ENCODE measurements around the gene FBXO27. TPM values are rescaled to one million over a fixed set of nuclear protein-coding genes. Genes with fewer than 3 reads are reported as not detected.

FBXO27 gene
- total and polyA plus RNA-seq, 2 of the 4 experiments (the other 2 are of a cell fraction), result 0.18 to 0.50 TPM

- no peak overlapping the region for H3K9ac ChIP-seq (ENCODE audit: low read depth, low read length)
- no peak overlapping the region for H2BK120ac ChIP-seq (ENCODE audit: low read depth, low read length)
- dilution Hi-C loops (cut with HindIII; ENCODE audit: low sequenced_read_pairs, unreplicated experiment) (no loop called here), in situ Hi-C loops (cut with MboI; ENCODE audit: low sequenced_read_pairs) (no loop called here), intact Hi-C loops (cut with micrococcal nuclease) (no loop called here)
- no peaks in the 10 kb centered on the region for H4K20me1 ChIP-seq (ENCODE audit: insufficient read depth, low read length)
- H3K4me2 ChIP-seq (ENCODE audit: low read depth, low read length), result no peak overlapping the region
- H3K14ac ChIP-seq (replicated peaks; ENCODE audit: low read depth, low read length), result no peak overlapping the region
- DNase-seq, result no peak
- H2AK9ac ChIP-seq (replicated peaks; ENCODE audit: low read depth, low read length, poor library complexity), result no peak overlapping the region
- no peak overlapping the region for H4K8ac ChIP-seq (ENCODE audit: low read depth in 2 of 2, low read length in 2 of 2)
- no peaks in the 10 kb centered on the region for H3K9me1 ChIP-seq (ENCODE audit: insufficient read depth, low read length)
- peaks cover 20% of the 10 kb centered on the region for H3K27me3 ChIP-seq (ENCODE audit: control insufficient read depth, insufficient read depth, low read length)
- no peak overlapping the region for H3K56ac ChIP-seq (ENCODE audit: extremely low read depth, insufficient read depth, low read length)
- no peaks in the 10 kb centered on the region for H3K9me3 ChIP-seq (ENCODE audit: control insufficient read depth, insufficient read depth, low read length)
- H3K79me1 ChIP-seq (ENCODE audit: low read depth in 1 of 2, low read length in 2 of 2), result no peaks in the 10 kb centered on the region
- H2AFZ ChIP-seq (replicated peaks; ENCODE audit: low read length, poor library complexity), result no peak overlapping the region
- no peaks in the 10 kb centered on the region for H3K4me1 ChIP-seq (ENCODE audit: control insufficient read depth, insufficient read depth, low read length)
- TF ChIP-seq POLR2A (IDR thresholded peaks at IDR 0.05; ENCODE audit: low read depth, low read length) (no peak), SMC3 (IDR thresholded peaks at IDR 0.05; ENCODE audit: low read depth, low read length) (no peak), BHLHE40 (IDR thresholded peaks at IDR 0.05; ENCODE audit: low read depth, low read length) (no peak), USF2 (IDR thresholded peaks at IDR 0.05; ENCODE audit: low read depth, low read length) (no peak), NFE2L2 (IDR thresholded peaks at IDR 0.05; ENCODE audit: low read depth, low read length) (no peak), RFX5 (IDR thresholded peaks at IDR 0.05; ENCODE audit: low read depth, low read length) (no peak), FOS (IDR thresholded peaks at IDR 0.05; ENCODE audit: low read depth, low read length) (no peak), CEBPB (IDR thresholded peaks at IDR 0.05; ENCODE audit: low read depth, low read length) (no peak)
- H4K5ac ChIP-seq (ENCODE audit: low read depth, low read length), result no peak overlapping the region
- ChIA-PET POLR2A (ENCODE audit: unreplicated experiment) (no interaction called here), CTCF (no interaction called here)
- no peak overlapping the region for H3K18ac ChIP-seq (ENCODE audit: low read depth, low read length)
- no peak overlapping the region for H2BK15ac ChIP-seq (ENCODE audit: low read depth, low read length)
- no peaks in the 10 kb centered on the region for H3K36me3 ChIP-seq (ENCODE audit: control insufficient read depth, insufficient read depth, low read length)
- no peak overlapping the region for H4K91ac ChIP-seq (ENCODE audit: insufficient read depth, low read depth, low read length)
- no TSS peak for BruUV-seq (replicated peaks)
- no peak overlapping the region for H3K23ac ChIP-seq (ENCODE audit: low read depth, low read length)
- ATAC-seq (ENCODE audit: low read depth), result no peak
- H3K27ac ChIP-seq (ENCODE audit: insufficient read depth, low read length), result no peak overlapping the region
- H2BK20ac ChIP-seq (ENCODE audit: low read depth, low read length), result no peak overlapping the region
- H3K4ac ChIP-seq (ENCODE audit: low read depth, low read length), result no peak overlapping the region
- no peak overlapping the region for H2AK5ac ChIP-seq (ENCODE audit: low read depth, low read length)
- H3K4me3 ChIP-seq (ENCODE audit: insufficient read depth, low read depth, low read length), result no peak overlapping the region
- H2BK5ac ChIP-seq (ENCODE audit: low read depth, low read length, poor library complexity, severe bottlenecking), result no peak overlapping the region
- no CpG with 5 or more reads among the region's 4 CpGs for WGBS, 2 experiments (ENCODE audit: extremely low coverage in 2 of 2, insufficient read length in 1 of 2)
Measured at GRCh38 chr19:39003188-39003587, 29.2 kb downstream of the FBXO27 start.

Measured in IMR-90 (cell line).